Measurements from ENCODE around the gene PCDH11X. TPM values are rescaled to one million over a fixed set of nuclear protein-coding genes. Genes with fewer than 3 reads are reported as not detected.
"Not testable (repeated sequence)": the region's sequence is repeated elsewhere in the genome, so short reads cannot be mapped to it uniquely, and the experiment has no call there.

The PCDH11X gene
- total RNA-seq, result not detected in 2 replicates

GRCh38 chrX:91779135-91779534 is at the start of gene PCDH11X:
TSS of gene PCDH11X (plus strand) at chrX:91779375. CDS start at chrX:91835505, 56,130 bp downstream.
- H3K9me3 Mint-ChIP-seq; H3K27ac Mint-ChIP-seq; H3K27me3 Mint-ChIP-seq; H3K4me1 Mint-ChIP-seq; H3K36me3 Mint-ChIP-seq (ENCODE audit: low read depth); intact Hi-C loops (cut with micrococcal nuclease); DNase-seq; H3K4me3 Mint-ChIP-seq: not testable (repeated sequence)

DNA sequence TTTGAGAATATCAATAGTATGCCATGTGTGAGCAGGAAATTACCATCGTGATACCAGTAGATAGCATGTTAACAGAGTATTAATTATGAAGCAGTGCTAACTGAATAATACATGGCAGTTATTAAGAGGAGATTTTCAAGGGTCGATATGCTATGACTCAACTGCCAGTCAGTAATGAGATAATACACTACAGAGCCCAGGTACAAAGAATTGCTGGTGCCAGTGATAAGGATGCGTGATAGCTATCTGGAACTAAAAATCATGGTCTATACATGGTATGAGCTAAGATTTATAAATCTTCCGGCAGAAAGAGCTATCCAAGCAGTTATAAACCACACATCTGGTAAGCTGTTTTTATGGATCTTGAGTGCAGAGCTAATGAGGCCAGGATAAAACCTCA is 31.7 kb upstream of the PCDH11X start:
- H3K4me3 Mint-ChIP-seq; H3K9me3 Mint-ChIP-seq; DNase-seq; H3K27ac Mint-ChIP-seq; intact Hi-C loops (cut with micrococcal nuclease); H3K36me3 Mint-ChIP-seq (ENCODE audit: low read depth); H3K27me3 Mint-ChIP-seq; H3K4me1 Mint-ChIP-seq: not testable (repeated sequence)

- H3K27ac Mint-ChIP-seq; intact Hi-C loops (cut with micrococcal nuclease); H3K4me1 Mint-ChIP-seq; H3K4me3 Mint-ChIP-seq; H3K9me3 Mint-ChIP-seq; H3K36me3 Mint-ChIP-seq (ENCODE audit: low read depth); DNase-seq; H3K27me3 Mint-ChIP-seq: not testable (repeated sequence)
Measured at GRCh38 chrX:91753022-91753421, 26.2 kb upstream of the PCDH11X start.

DNA sequence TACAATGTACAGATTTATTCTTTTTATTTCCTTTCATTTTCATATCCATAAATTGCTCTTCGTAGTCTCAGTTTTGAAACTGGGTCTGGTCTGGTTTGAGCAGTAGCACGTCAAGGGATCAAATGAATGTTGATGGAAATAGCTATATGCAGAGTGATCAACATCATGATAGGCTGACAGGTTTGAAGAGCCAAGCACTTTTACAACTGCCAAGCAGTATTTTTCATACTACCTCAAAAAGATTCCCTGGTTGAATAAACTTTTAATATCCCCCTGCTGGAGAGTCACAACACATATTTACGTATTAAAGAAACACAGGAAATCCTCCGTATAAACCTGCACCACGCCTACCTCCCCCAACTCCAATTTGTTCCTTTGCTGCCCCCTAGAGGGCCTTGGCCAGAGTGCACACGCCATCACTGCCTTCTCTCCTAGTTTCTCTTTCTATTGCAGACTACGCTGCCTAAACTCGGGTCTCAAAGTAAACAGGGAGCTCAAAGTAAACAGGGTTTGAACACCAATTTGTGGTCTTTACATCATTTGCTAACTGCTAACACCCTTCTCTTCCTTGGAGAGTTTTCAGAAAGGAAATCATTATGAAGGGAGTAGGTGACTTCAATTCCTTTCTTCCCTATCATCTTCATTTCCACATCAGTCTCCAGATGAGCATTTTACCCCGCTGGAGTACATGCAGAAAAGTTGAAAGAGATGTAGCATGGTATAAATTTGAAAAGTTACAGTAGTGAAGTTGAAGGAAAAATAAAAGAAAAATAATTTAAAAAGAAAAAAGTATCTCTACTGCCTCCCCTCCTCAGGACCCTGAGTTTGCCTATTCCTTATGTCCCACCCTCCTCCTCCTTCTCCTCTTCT is 8.3 kb upstream of the PCDH11X start:
- not testable (repeated sequence) for H3K9me3 Mint-ChIP-seq, H3K27me3 Mint-ChIP-seq

DNA sequence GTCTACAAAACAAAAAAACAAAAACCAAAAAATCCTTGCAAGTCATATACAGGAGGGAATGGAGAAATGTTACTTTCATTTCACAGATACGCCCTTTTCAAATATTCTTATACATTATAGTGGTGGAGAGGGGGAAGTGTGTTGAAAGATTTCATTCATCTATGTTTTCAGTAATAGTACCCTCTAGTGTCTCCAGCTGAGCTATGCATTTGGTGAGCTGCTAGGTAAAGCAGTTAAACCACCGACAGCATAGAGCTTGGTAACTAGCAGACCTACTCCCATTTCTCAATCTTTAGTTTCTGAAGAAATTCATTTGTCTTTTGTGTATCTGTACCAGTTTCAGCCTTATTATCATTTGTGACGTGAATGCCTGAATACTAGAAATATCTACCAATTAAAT is 5.2 kb upstream of the PCDH11X start:
- H3K36me3 Mint-ChIP-seq (ENCODE audit: low read depth); H3K4me3 Mint-ChIP-seq; H3K27ac Mint-ChIP-seq; H3K4me1 Mint-ChIP-seq; DNase-seq; intact Hi-C loops (cut with micrococcal nuclease); H3K9me3 Mint-ChIP-seq; H3K27me3 Mint-ChIP-seq: not testable (repeated sequence)

More for the DNA sequence above, 8.3 kb upstream of the PCDH11X start:
- intact Hi-C loops (cut with micrococcal nuclease); DNase-seq; H3K4me1 Mint-ChIP-seq; H3K4me3 Mint-ChIP-seq; H3K27ac Mint-ChIP-seq; H3K36me3 Mint-ChIP-seq (ENCODE audit: low read depth): not testable (repeated sequence)

- H3K4me3 Mint-ChIP-seq; DNase-seq; intact Hi-C loops (cut with micrococcal nuclease); H3K9me3 Mint-ChIP-seq; H3K36me3 Mint-ChIP-seq (ENCODE audit: low read depth); H3K4me1 Mint-ChIP-seq; H3K27ac Mint-ChIP-seq; H3K27me3 Mint-ChIP-seq: not testable (repeated sequence)
Measured at GRCh38 chrX:91780008-91780407, 833 bp downstream of the PCDH11X start.

GRCh38 chrX:91780698-91781097 is 1.5 kb downstream of the PCDH11X start:
- H3K4me3 Mint-ChIP-seq; DNase-seq; H3K27ac Mint-ChIP-seq; intact Hi-C loops (cut with micrococcal nuclease); H3K4me1 Mint-ChIP-seq; H3K9me3 Mint-ChIP-seq; H3K36me3 Mint-ChIP-seq (ENCODE audit: low read depth); H3K27me3 Mint-ChIP-seq: not testable (repeated sequence)

GRCh38 chrX:91781553-91782298 is 2.6 kb downstream of the PCDH11X start:
- H3K27me3 Mint-ChIP-seq; intact Hi-C loops (cut with micrococcal nuclease); DNase-seq; H3K4me1 Mint-ChIP-seq; H3K4me3 Mint-ChIP-seq; H3K36me3 Mint-ChIP-seq (ENCODE audit: low read depth); H3K27ac Mint-ChIP-seq; H3K9me3 Mint-ChIP-seq: not testable (repeated sequence)

DNA sequence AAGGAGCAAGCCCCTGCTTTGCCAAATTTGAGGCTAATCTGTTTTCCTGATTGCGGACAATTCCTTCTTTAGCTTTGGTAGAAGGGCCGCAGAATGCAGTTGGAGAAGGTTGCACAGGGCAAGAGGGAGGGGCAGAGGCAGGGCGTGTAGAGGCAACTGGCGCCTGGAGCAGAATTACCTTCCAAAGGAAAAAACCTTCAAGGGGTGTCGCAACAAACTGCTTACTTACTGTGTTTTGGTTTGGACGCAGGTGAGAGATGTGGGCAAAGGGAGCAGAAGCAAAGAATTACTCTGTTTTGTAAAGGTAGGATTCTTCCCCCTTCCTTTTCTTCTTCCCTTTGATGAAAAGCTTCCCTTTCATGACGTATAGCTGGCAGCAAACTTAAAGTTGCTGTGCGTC is 3.6 kb downstream of the PCDH11X start:
- H3K4me1 Mint-ChIP-seq; H3K9me3 Mint-ChIP-seq; H3K27ac Mint-ChIP-seq; DNase-seq; H3K27me3 Mint-ChIP-seq; H3K36me3 Mint-ChIP-seq (ENCODE audit: low read depth); H3K4me3 Mint-ChIP-seq; intact Hi-C loops (cut with micrococcal nuclease): not testable (repeated sequence)

GRCh38 chrX:91817537-91817936 is 38.4 kb downstream of the PCDH11X start:
- H3K4me1 Mint-ChIP-seq; H3K4me3 Mint-ChIP-seq; H3K27ac Mint-ChIP-seq; H3K36me3 Mint-ChIP-seq (ENCODE audit: low read depth); H3K27me3 Mint-ChIP-seq; H3K9me3 Mint-ChIP-seq; intact Hi-C loops (cut with micrococcal nuclease); DNase-seq: not testable (repeated sequence)

DNA sequence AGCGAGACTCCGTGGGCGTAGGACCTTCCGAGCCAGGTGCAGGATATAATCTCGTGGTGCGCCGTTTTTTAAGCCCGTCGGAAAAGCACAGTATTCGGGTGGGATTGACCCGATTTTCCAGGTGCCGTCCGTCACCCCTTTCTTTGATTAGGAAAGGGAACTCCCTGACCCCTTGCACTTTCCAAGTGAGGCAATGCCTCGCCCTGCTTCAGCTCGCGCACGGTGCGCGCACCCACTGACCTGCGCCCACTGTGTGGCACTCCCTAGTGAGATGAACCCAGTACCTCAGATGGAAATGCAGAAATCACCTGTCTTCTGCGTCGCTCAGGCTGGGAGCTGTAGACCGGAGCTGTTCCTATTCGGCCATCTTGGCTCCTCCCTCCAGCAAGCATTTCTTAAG is 46.1 kb downstream of the PCDH11X start:
- H3K27me3 Mint-ChIP-seq; H3K36me3 Mint-ChIP-seq (ENCODE audit: low read depth); intact Hi-C loops (cut with micrococcal nuclease): not testable (repeated sequence)

More for the DNA sequence above, 46.1 kb downstream of the PCDH11X start:
- not testable (repeated sequence) for H3K9me3 Mint-ChIP-seq, H3K27ac Mint-ChIP-seq, DNase-seq, H3K4me3 Mint-ChIP-seq, H3K4me1 Mint-ChIP-seq
